ENCODE data around the gene ZNF618.

- TF ChIP-seq REST (IDR thresholded peaks at IDR 0.05; ENCODE audit: unreplicated experiment) (no peak), CTCF (conservative IDR thresholded peaks at IDR 0.05; ENCODE audit: low read depth in 2 of 2) (no peak), EZH2 (IDR thresholded peaks at IDR 0.05; ENCODE audit: low read depth, unreplicated experiment) (no peak), POLR2AphosphoS5 (IDR thresholded peaks at IDR 0.05; ENCODE audit: low read depth) (no peak), JUNB (IDR thresholded peaks at IDR 0.05; ENCODE audit: unreplicated experiment) (no peak), EZH2phosphoT487 (IDR thresholded peaks at IDR 0.05; ENCODE audit: unreplicated experiment) (no peak), CREB1 (CRISPR knock-in tag; IDR thresholded peaks at IDR 0.05; ENCODE audit: low read depth) (no peak), NANOG (IDR thresholded peaks at IDR 0.05; ENCODE audit: borderline replicate concordance) (no peak), ZNF331 (CRISPR knock-in tag; IDR thresholded peaks at IDR 0.05; ENCODE audit: low read depth) (no peak), ZNF114 (CRISPR knock-in tag; IDR thresholded peaks at IDR 0.05) (no peak)
These were observed 17.8 kb upstream of the ZNF618 start for GRCh38 chr9:113858282-113858681.
